H9 (cell line): ENCODE measurements around the gene MCL1. TPM values are rescaled to one million over a fixed set of nuclear protein-coding genes. Genes with fewer than 3 reads are reported as not detected.

Experiments used
- DNase-seq: peaks from one replicate; pipeline ENCODE4 v3.0.0-alpha.2; 2017
- H2AFZ ChIP-seq: one replicate; pipeline ENCODE4 v1.6.1; 2013; ENCODE audit warnings: mild to moderate bottlenecking, low read length, control low read depth, moderate library complexity
- H2AK5ac ChIP-seq: 2 replicates; pipeline ENCODE4 v1.6.1; 2013; ENCODE audit warnings: low read length, control low read depth, mixed read lengths; ENCODE audit not compliant: insufficient read length
- H2BK120ac ChIP-seq: one replicate; pipeline ENCODE4 v1.6.1; 2013; ENCODE audit warnings: low read depth, mild to moderate bottlenecking, low read length, control low read depth, inconsistent platforms; ENCODE audit not compliant: poor library complexity, severe bottlenecking
- H2BK12ac ChIP-seq: 2 replicates; pipeline ENCODE4 v1.6.1; 2013; ENCODE audit warnings: low read length, control low read depth, mixed read lengths, low read depth; ENCODE audit not compliant: insufficient read length
- H2BK15ac ChIP-seq: 2 replicates; pipeline ENCODE4 v1.6.1; 2013; ENCODE audit warnings: low read depth, low read length, control low read depth
- H2BK20ac ChIP-seq: one replicate; pipeline ENCODE4 v1.6.1; 2013; ENCODE audit warnings: low read depth, mild to moderate bottlenecking, low read length, control low read depth, inconsistent platforms; ENCODE audit not compliant: poor library complexity, severe bottlenecking
- H2BK5ac ChIP-seq: 2 replicates; pipeline ENCODE4 v1.6.1; 2013; ENCODE audit warnings: low read length, control low read depth, mixed read lengths; ENCODE audit not compliant: insufficient read length
- H3K14ac ChIP-seq: 2 replicates; pipeline ENCODE4 v1.6.1; 2013; ENCODE audit warnings: low read length, control low read depth; ENCODE audit not compliant: insufficient read depth
- H3K18ac ChIP-seq: 2 replicates; pipeline ENCODE4 v1.6.1; 2013; ENCODE audit warnings: low read depth, mild to moderate bottlenecking, mixed read lengths, low read length, control low read depth; ENCODE audit not compliant: insufficient read length
- H3K23ac ChIP-seq: 2 replicates; pipeline ENCODE4 v1.6.1; 2013; ENCODE audit warnings: low read length, control low read depth, mixed read lengths, low read depth; ENCODE audit not compliant: insufficient read length
- H3K23me2 ChIP-seq: 2 replicates; pipeline ENCODE4 v1.6.1; 2013; ENCODE audit warnings: low read depth, mild to moderate bottlenecking, mixed read lengths, low read length, control low read depth; ENCODE audit not compliant: insufficient read length, poor library complexity, severe bottlenecking
- H3K27ac ChIP-seq: 2 replicates; pipeline ENCODE4 v1.5.1; 2013; ENCODE audit warnings: low read length, control low read depth, mixed read lengths, low read depth; ENCODE audit not compliant: insufficient read length
- H3K27me3 ChIP-seq: 2 replicates; pipeline ENCODE4 v1.6.1; 2013; ENCODE audit warnings: low read length, control low read depth, inconsistent platforms; ENCODE audit not compliant: insufficient read depth
- H3K4ac ChIP-seq: 2 replicates; pipeline ENCODE4 v1.6.1; 2013; ENCODE audit warnings: low read depth, mild to moderate bottlenecking, control low read depth, inconsistent platforms, low read length, moderate library complexity
- H3K4me1 ChIP-seq: 2 replicates; pipeline ENCODE4 v1.6.1; 2013; ENCODE audit warnings: low read length, control low read depth, inconsistent platforms; ENCODE audit not compliant: insufficient read depth
- H3K4me2 ChIP-seq: 2 replicates; pipeline ENCODE4 v1.6.1; 2013; ENCODE audit warnings: low read length, control low read depth, mixed read lengths; ENCODE audit not compliant: insufficient read length, insufficient read depth
- H3K56ac ChIP-seq: 2 replicates; pipeline ENCODE4 v1.6.1; 2013; ENCODE audit warnings: low read depth, mild to moderate bottlenecking, mixed read lengths, low read length, control low read depth; ENCODE audit not compliant: insufficient read length
- H3K79me1 ChIP-seq: 2 replicates; pipeline ENCODE4 v1.6.1; 2013; ENCODE audit warnings: low read depth, mild to moderate bottlenecking, moderate library complexity, low read length, control low read depth, inconsistent platforms; ENCODE audit not compliant: insufficient read depth, poor library complexity, severe bottlenecking
- H3K79me2 ChIP-seq: 2 replicates; pipeline ENCODE4 v1.6.1; 2013; ENCODE audit warnings: low read length, control low read depth, inconsistent platforms; ENCODE audit not compliant: insufficient read depth
- H3K9ac ChIP-seq: 2 replicates; pipeline ENCODE4 v1.6.1; 2013; ENCODE audit warnings: low read length, control low read depth, mixed read lengths; ENCODE audit not compliant: insufficient read length; ENCODE audit errors: extremely low read depth
- H3K9me3 ChIP-seq: one replicate; pipeline ENCODE4 v1.6.1; 2013; ENCODE audit warnings: low read depth, low read length, inconsistent platforms; ENCODE audit not compliant: control insufficient read depth
- H3T11ph ChIP-seq: one replicate; pipeline ENCODE4 v1.6.1; 2013; ENCODE audit warnings: mild to moderate bottlenecking, low read length, control low read depth, inconsistent platforms
- H4K20me1 ChIP-seq: one replicate; pipeline ENCODE4 v1.6.1; 2013; ENCODE audit not compliant: control insufficient read depth, insufficient read length, insufficient read depth
- H4K5ac ChIP-seq: 2 replicates; pipeline ENCODE4 v1.6.1; 2013; ENCODE audit warnings: low read depth, mild to moderate bottlenecking, mixed read lengths, low read length, control low read depth; ENCODE audit not compliant: insufficient read length
- H4K8ac ChIP-seq: replicated peaks from 2 replicates; pipeline ENCODE4 v1.6.1; 2013; ENCODE audit warnings: low read length, control low read depth, mixed read lengths, low read depth; ENCODE audit not compliant: insufficient read length
- H4K91ac ChIP-seq: 2 replicates; pipeline ENCODE4 v1.6.1; 2013; ENCODE audit warnings: low read depth, mild to moderate bottlenecking, moderate library complexity, mixed read lengths, low read length, control low read depth; ENCODE audit not compliant: insufficient read length
- H3K27ac Mint-ChIP-seq, 3 experiments: 2 replicates in 2 of 3; 3 replicates in 1 of 3; pipeline ENCODE4 v1.8.0; 2020 to 2021; ENCODE audit warnings: mixed read lengths in 3 of 3, mild to moderate bottlenecking in 1 of 3, moderate library complexity in 1 of 3
- H3K27me3 Mint-ChIP-seq: 2 replicates; pipeline ENCODE4 v1.8.0; 2021; ENCODE audit warnings: low read depth, mild to moderate bottlenecking, moderate library complexity, mixed read lengths
- H3K36me3 Mint-ChIP-seq, 3 experiments: 2 replicates in 2 of 3; 3 replicates in 1 of 3; pipeline ENCODE4 v1.8.0; 2020 to 2021; ENCODE audit warnings: low read depth in 3 of 3, mixed read lengths in 3 of 3; ENCODE audit not compliant: insufficient read depth in 1 of 3
- H3K4me1 Mint-ChIP-seq, 2 experiments: 2 replicates each; pipeline ENCODE4 v1.8.0; 2020; ENCODE audit warnings: mixed read lengths in 2 of 2
- H3K4me3 Mint-ChIP-seq, 2 experiments: 2 replicates in 1 of 2; 3 replicates in 1 of 2; pipeline ENCODE4 v1.8.0; 2020 to 2021; ENCODE audit warnings: mild to moderate bottlenecking in 2 of 2, mixed read lengths in 2 of 2, moderate library complexity in 1 of 2
- H3K9me3 Mint-ChIP-seq, 2 experiments: 2 replicates in 1 of 2; 3 replicates in 1 of 2; pipeline ENCODE4 v1.8.0; 2020; ENCODE audit warnings: mild to moderate bottlenecking in 2 of 2, mixed read lengths in 2 of 2, moderate library complexity in 1 of 2
- CTCF ChIP-seq: fragments of 200-600 bp; sonication (generic); conservative IDR thresholded peaks from 3 replicates; pipeline ENCODE4 v1.8.0; 2021; ENCODE audit warnings: antibody characterized with exemption, mild to moderate bottlenecking
- WGBS: extraction: QIAGEN DNeasy Blood & Tissue Kit; methylation state at CpG from one replicate; pipeline ENCODE4 v1.1.7; 2013; ENCODE audit warnings: missing lambda C conversion rate, low lambda C conversion rate, mixed read lengths; ENCODE audit not compliant: insufficient read length; ENCODE audit errors: extremely low coverage; 5-methylcytosine and 5-hydroxymethylcytosine counted together
- total RNA-seq: library from RNA; stranded (reverse); gene quantifications from 2 replicates; pipeline ENCODE4 v1.2.1, GENCODE V29; 2021

Gene MCL1
- total RNA-seq, 1 experiment from 2014 or later: 247 TPM

GRCh38 chr1:150552128-150552910, 27.1 kb downstream of the MCL1 start:
- H2BK5ac ChIP-seq: no peak overlapping the region
- H2AFZ ChIP-seq: no peak overlapping the region
- no peak overlapping the region for H3T11ph ChIP-seq
- H4K20me1 ChIP-seq: no peaks in the 10 kb centered on the region
- WGBS: no CpG with 5 or more reads among the region's 13 CpGs
- no peak overlapping the region for H3K4ac ChIP-seq
- H2BK12ac ChIP-seq: no peak overlapping the region
- no peak overlapping the region for H4K91ac ChIP-seq
- H3K4me3 Mint-ChIP-seq: peak overlapping the region in 1 of 2 experiments; percentile 36; a peak in 1 of 5 replicates
- H3K79me2 ChIP-seq: no peaks in the 10 kb centered on the region
- no peak overlapping the region; the same call in 1 of the 2 replicates for H2BK15ac ChIP-seq
- no peak overlapping the region for H2AK5ac ChIP-seq
- no peak overlapping the region for H3K18ac ChIP-seq
- H3K23me2 ChIP-seq: peaks cover 10% of the 10 kb centered on the region
- no peak overlapping the region for H3K23ac ChIP-seq
- TF ChIP-seq CTCF: no peak
- no peak overlapping the region for H3K56ac ChIP-seq
- peaks cover 32% of the 10 kb centered on the region for H3K27me3 Mint-ChIP-seq
- no peak overlapping the region for H3K14ac ChIP-seq
- no peak overlapping the region for H3K27ac ChIP-seq
- no peaks in the 10 kb centered on the region for H3K9me3 Mint-ChIP-seq
- H3K9me3 ChIP-seq: no peaks in the 10 kb centered on the region
- no peak overlapping the region for H3K9ac ChIP-seq
- peaks cover 3% of the 10 kb centered on the region; the same call in 1 of the 2 replicates for H3K27me3 ChIP-seq
- H3K79me1 ChIP-seq: no peaks in the 10 kb centered on the region
- no peak overlapping the region for H3K4me2 ChIP-seq
- H4K8ac ChIP-seq: no peak overlapping the region
- H4K5ac ChIP-seq: no peak overlapping the region
- H3K36me3 Mint-ChIP-seq: peaks cover 5% of the 10 kb centered on the region in 3 experiments; a peak in 6 of 7 replicates
- H2BK120ac ChIP-seq: no peak overlapping the region
- H3K4me1 ChIP-seq: peaks cover 3% of the 10 kb centered on the region; the same call in 1 of the 2 replicates
- H3K27ac Mint-ChIP-seq: peak overlapping the region in 2 of 3 experiments; percentile 18 to 25; a peak in 1 of 7 replicates
- peaks cover 18 to 42% of the 10 kb centered on the region in 2 experiments for H3K4me1 Mint-ChIP-seq
- peak; percentile 46 for DNase-seq
- H2BK20ac ChIP-seq: no peak overlapping the region
